NCI-H1092 treated with DMSO at 0.1 percent for 48 hours (cell line): ENCODE results near the gene ANKS1A.
"Not testable (repeated sequence)": the region's sequence is repeated elsewhere in the genome, so short reads cannot be mapped to it uniquely, and the experiment has no call there.

ENCODE experiments used
- DNase-seq: peaks from one replicate; lab custom pipeline; 2025; lab: John Stamatoyannopoulos, UW

ANKS1A gene

GRCh38 chr6:34917626-34918285 lies 28.7 kb downstream of the ANKS1A start:
- DNase-seq, result no peak

DNA sequence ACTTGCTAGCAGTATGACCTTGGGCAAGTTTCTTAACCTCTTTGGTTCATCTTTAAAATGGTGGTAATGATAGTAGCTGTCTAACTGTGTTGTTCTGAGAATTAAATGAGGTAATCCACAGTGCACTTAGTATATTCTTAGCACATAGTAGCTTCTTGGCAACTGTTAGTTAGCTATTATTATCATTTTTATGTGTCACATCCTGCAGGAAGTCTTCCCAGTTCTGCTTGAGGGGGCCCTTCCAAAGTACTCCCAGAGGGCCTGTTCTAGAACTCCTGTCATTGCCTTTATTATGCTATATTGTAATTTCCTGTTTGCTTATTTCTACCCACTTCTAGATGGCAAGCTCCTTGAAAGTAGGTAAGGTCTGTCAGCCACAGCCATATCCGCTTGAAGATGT lies 30.6 kb downstream of the ANKS1A start:
- no peak for DNase-seq

DNA sequence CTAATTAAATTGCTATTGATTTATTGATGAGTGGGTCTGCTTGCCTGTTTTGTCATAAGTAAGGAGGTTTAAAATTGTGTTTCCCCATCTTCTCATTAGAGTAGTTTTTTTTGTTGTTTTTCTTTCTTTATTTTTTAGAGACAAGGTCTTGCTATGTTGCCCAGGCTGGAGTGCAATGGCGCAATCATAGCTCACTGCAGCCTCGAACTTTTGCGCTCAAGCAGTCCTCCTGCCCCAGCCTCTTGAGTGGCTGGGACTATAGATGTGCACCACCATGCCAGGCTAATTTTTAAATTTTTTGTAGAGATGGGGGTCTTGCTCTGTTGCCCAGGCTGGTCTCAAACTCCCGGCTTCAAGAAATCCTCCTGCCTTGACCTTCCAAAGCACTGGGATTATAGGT lies 31.0 kb downstream of the ANKS1A start:
- no peak for DNase-seq

DNA sequence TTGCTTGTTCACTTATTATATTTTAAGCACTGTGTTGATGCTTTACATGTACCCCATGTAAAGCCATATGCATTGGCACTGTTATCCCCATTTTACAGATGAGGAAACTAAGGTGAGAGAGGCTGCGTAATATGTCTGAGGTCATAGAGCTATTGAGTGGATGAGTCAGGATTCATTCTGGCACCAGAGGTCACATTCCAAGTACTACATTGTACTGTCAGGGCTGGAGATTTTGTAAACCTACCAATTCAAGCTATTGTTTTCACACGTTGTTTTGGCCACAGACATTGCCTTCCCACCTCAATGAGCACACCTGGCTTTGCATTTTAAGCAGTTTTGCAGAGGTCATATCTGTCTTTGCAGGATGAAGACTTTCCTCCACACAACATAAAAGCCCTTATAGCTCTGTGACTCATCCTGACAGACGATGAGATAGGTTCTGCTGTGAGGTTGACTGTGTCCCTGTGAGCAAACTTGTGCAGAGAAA lies 33.2 kb downstream of the ANKS1A start:
- no peak for DNase-seq

DNA sequence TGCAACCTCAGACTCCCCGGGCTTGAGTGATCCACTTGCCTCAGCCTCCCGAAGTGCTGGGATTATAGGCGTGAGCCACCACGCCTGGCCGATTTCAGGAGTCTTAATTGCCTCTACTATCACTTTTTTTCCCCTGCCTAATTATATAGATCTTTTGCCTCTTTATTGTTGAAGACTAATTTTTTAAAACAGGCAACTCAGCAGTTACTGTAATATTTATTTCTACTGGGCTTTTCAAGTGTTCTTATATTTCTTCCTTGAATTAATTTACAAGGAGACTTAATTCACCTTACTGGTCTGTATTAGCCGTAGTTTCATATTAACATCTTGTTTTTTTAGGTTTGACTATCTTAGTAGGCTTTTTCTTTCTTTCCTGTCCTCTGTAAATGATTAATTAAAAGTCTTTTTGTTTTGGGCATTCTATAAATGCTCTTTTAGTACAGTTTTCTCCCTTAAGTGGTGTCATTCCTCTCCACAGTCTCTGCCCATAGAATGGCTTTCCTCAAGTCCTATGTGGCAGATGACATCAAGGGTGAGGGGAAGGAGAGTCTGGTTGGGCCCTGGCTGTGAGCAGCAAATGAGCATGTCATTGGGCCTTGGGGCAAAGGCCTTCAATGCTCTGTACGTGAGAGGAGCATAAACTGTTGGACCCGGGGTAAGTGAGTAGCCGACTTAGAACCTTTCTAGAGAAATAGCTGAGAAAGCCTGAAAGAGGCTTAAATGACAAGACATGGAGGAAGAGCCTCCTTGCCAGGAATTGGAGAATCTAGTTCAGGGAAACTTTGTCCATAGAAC lies 36.0 kb downstream of the ANKS1A start:
- DNase-seq, result no peak

DNA sequence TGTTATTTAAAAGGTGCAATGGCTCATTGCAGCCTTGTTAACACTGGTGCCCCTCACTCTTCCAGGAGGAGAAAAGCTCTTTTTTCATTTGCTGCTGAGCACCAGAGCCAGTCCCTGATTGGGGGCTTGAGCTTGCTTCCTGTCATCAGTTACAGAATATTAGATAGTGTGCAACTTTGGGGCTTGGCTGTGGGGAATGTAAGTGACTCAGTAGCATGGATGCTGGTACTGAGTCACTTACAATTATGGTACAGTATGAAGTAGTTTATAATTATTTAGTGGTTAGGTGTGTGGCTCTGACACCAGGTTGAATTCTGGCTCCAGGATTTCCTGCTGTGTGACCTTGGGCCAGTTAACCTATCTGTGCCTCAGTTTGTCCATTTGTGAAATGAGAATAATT lies 37.6 kb downstream of the ANKS1A start:
- DNase-seq, result no peak

GRCh38 chr6:34928220-34928619 lies 39.2 kb downstream of the ANKS1A start:
- DNase-seq, result no peak

GRCh38 chr6:34928695-34929094 lies 39.6 kb downstream of the ANKS1A start:
- DNase-seq, result no peak

GRCh38 chr6:34929241-34929978 lies 40.4 kb downstream of the ANKS1A start:
- no peak for DNase-seq

- no peak for DNase-seq
These were observed 41.2 kb downstream of the ANKS1A start for GRCh38 chr6:34930221-34930620.

- DNase-seq, result not testable (repeated sequence)
These were observed 43.1 kb downstream of the ANKS1A start for GRCh38 chr6:34932202-34932601.

DNA sequence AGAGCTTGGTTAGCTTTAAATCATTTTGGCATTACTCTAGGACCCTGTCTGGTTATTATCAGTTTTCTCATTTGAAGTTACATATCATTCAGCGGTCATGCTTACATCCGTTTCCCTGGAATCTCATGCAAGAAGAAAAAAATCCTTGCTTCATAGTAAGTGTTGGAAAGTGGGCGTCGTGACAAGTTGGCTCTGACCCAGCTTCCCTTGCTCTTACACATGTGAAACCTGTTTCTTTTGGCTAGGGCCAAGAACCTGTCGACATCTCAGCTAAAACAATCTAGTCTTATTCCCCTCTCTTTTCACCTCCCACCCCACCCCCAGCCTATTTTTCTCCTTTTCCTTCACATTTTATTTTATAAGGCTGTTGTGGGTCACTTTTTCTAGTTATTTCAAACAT lies 45.5 kb downstream of the ANKS1A start:
- DNase-seq, result no peak

GRCh38 chr6:34938268-34938667 lies 49.2 kb downstream of the ANKS1A start:
- DNase-seq, result no peak

GRCh38 chr6:34940030-34940434 lies 51.0 kb downstream of the ANKS1A start:
- no peak for DNase-seq

DNA sequence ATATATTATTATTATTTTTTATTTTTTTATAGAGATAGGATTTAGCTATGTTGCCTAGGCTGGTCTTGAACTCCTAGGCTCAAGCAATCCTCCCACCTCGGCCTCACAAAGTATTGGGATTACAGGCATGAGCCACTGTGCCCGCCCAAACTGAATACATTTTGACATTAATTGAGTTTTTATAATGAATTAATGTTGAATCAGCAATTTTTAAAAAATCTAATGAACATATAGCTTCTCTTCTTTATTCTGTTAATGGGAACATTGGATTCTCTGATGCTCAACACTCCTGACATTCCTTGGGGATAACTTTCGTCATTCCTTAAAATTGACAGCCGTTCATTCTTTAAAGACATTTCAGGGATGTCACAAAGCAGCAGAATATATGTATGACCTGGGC lies 52.4 kb downstream of the ANKS1A start:
- no peak for DNase-seq

- DNase-seq, result no peak
These were observed 56.3 kb downstream of the ANKS1A start for GRCh38 chr6:34945317-34945716.

DNA sequence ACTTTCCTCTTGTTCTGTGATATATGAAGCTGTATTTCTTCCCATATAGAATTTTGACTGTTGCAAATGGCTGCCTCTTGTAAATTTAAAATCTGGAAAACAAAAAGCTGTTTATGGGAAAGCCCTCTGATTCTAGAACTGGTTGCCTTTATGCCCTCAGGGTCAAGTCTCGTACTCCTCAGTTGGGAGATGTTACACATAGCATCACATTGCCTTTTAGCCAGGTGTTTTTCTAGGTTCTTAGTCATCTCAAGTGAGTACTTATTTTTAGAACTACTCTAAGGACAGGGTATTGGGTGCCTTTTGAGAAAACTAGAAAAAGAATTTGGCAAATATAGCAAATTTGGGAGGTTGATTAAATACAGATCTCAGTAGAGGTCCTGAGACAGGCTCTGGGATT lies 58.5 kb downstream of the ANKS1A start:
- DNase-seq, result no peak

GRCh38 chr6:34949636-34950035 lies 60.6 kb downstream of the ANKS1A start:
- no peak for DNase-seq

DNA sequence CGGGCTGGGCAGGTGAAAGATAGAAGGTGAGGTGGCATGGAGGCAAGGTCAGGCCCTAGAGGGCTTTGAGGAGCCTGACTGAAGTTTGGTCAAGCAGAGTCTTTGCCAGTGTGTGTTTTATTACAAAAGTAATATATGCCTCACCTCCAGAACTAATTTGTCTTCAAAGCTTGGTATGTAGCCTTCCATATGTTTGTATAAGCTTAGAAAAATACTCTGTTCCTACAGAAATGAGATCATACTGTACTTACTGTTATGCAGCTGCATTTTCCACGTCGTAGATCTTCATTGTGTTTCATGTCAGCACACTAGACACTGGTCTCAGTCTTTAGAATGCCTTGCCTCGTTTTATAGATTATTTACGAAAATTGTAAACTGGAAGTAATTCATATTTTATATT lies 61.8 kb downstream of the ANKS1A start:
- no peak for DNase-seq

GRCh38 chr6:34951731-34952130 lies 62.7 kb downstream of the ANKS1A start:
- no peak for DNase-seq

- DNase-seq, result peak; percentile 24
These were observed 64.3 kb downstream of the ANKS1A start for GRCh38 chr6:34953061-34954025.

GRCh38 chr6:34955442-34955841 lies 66.4 kb downstream of the ANKS1A start:
- no peak for DNase-seq
